ENCODE measurements around the gene NME8.

GRCh38 chr7:37826825-37827224 is 21.6 kb upstream of the NME8 start:
- TF ChIP-seq CTCF (IDR thresholded peaks at IDR 0.05) (no peak), EZH2phosphoT487 (IDR thresholded peaks at IDR 0.05) (no peak)
